HG03520 (cell line): Measurements from ENCODE around the gene METTL16.
"Not testable (repeated sequence)": the region's sequence is repeated elsewhere in the genome, so short reads cannot be mapped to it uniquely, and the experiment has no call there.

Experiments
- ATAC-seq: cut with Tn5 transposase; IDR thresholded peaks from one replicate; pipeline ENCODE4 v1.9.1; 2021; ENCODE audit warnings: mild to moderate bottlenecking, moderate library complexity; ENCODE audit not compliant: unreplicated experiment

The METTL16 gene

GRCh38 chr17:2507015-2507414 lies 4.7 kb downstream of the METTL16 start:
- not testable (repeated sequence) for ATAC-seq

GRCh38 chr17:2503627-2504026 lies 8.1 kb downstream of the METTL16 start:
- no peak for ATAC-seq

- ATAC-seq, result no peak
Observed at GRCh38 chr17:2502871-2503580, 8.7 kb downstream of the METTL16 start.

GRCh38 chr17:2500446-2500845 lies 11.2 kb downstream of the METTL16 start:
- ATAC-seq, result no peak

- ATAC-seq, result not testable (repeated sequence)
Observed at GRCh38 chr17:2489286-2489685, 22.4 kb downstream of the METTL16 start.

GRCh38 chr17:2487306-2487705 lies 24.4 kb downstream of the METTL16 start:
- ATAC-seq, result no peak

- not testable (repeated sequence) for ATAC-seq
Observed at GRCh38 chr17:2486709-2487108, 25.0 kb downstream of the METTL16 start.

- no peak for ATAC-seq
Observed at GRCh38 chr17:2485970-2486369, 25.7 kb downstream of the METTL16 start.

- no peak for ATAC-seq
Observed at GRCh38 chr17:2485543-2485942, 26.1 kb downstream of the METTL16 start.

GRCh38 chr17:2484876-2485275 lies 26.8 kb downstream of the METTL16 start:
- no peak for ATAC-seq

- no peak for ATAC-seq
Observed at GRCh38 chr17:2483084-2483483, 28.6 kb downstream of the METTL16 start.

- ATAC-seq, result no peak
Observed at GRCh38 chr17:2482218-2482617, 29.5 kb downstream of the METTL16 start.

- ATAC-seq, result no peak
Observed at GRCh38 chr17:2481760-2482159, 29.9 kb downstream of the METTL16 start.

GRCh38 chr17:2478458-2478857 lies 33.2 kb downstream of the METTL16 start:
- ATAC-seq, result no peak

- no peak for ATAC-seq
Observed at GRCh38 chr17:2475056-2475455, 36.6 kb downstream of the METTL16 start.

- ATAC-seq, result no peak
Observed at GRCh38 chr17:2474371-2474770, 37.3 kb downstream of the METTL16 start.

- ATAC-seq, result no peak
Observed at GRCh38 chr17:2468270-2468669, 43.4 kb downstream of the METTL16 start.

GRCh38 chr17:2466931-2467330 lies 44.8 kb downstream of the METTL16 start:
- no peak for ATAC-seq

- ATAC-seq, result no peak
Observed at GRCh38 chr17:2462481-2462880, 49.2 kb downstream of the METTL16 start.

- ATAC-seq, result no peak
Observed at GRCh38 chr17:2459917-2460271, 51.8 kb downstream of the METTL16 start.

- no peak for ATAC-seq
Observed at GRCh38 chr17:2457913-2458312, 53.8 kb downstream of the METTL16 start.

- no peak for ATAC-seq
Observed at GRCh38 chr17:2456475-2456874, 55.2 kb downstream of the METTL16 start.

- ATAC-seq, result no peak
Observed at GRCh38 chr17:2455956-2456355, 55.7 kb downstream of the METTL16 start.
